ENCODE measurements around the gene CLDN16.

Gene CLDN16

DNA sequence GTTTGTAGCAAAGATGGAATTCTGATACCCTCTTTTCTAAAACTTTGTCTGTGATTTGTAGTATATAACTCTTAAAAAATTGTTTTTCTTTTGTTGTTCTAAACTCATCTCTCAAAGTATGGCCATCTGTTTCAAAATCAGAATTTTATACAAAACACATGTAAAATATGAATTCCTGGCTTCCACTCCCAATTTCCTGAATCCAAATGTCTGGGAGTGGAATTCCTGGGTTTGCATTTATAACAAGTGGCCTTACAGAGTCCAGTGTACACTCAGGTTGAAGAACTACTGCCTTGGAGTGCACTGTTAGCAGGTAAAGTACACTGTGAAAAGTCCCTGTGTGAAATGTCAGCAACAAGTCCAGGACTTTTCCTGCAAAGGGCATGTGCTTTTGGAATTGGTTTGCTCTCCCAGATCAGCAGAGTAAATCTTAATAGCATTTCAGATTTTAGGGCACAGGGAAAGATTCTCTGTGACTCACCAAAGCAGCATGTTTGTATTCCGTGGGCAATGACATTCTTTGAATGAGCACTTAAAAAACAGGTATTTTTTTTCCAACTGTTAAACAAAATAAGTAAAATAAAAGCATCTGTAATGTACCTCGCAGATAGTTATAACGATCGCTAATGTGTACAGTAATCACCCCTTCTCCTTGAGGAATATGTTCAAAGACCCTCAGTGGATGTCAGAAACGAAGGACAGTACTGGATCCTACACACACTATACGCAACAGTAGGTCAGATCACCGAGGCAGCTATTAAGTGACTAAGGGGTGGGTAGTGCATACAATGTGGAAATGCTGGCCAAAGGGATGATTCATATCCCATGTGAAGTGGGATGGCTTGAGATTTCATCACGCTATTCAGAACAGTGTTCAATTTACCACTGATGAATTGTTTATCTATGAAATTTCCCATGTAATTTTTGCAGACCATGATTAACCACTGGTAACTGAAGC is 2.0 kb upstream of the CLDN16 start:
- H3K9me3 ChIP-seq (ENCODE audit: low read length) = no peaks in the 10 kb centered on the region
- H3K4me3 ChIP-seq (ENCODE audit: low read length) = no peak overlapping the region
- no peaks in the 10 kb centered on the region for H3K4me1 ChIP-seq (ENCODE audit: insufficient read depth, low read length)
- no peaks in the 10 kb centered on the region for H3K36me3 ChIP-seq (ENCODE audit: insufficient read depth, low read length)
- no peak overlapping the region for H2AFZ ChIP-seq (ENCODE audit: low read depth, low read length)
- no peaks in the 10 kb centered on the region for H3K27me3 ChIP-seq (ENCODE audit: insufficient read depth, low read length)

GRCh38 chr3:190388703-190389102 is 740 bp downstream of the CLDN16 start:
- Histone ChIP-seq H3K4me1 (ENCODE audit: insufficient read depth, low read length) (no peaks in the 10 kb centered on the region), H3K36me3 (ENCODE audit: insufficient read depth, low read length) (no peaks in the 10 kb centered on the region), H2AFZ (ENCODE audit: low read depth, low read length) (no peak overlapping the region), H3K9me3 (ENCODE audit: low read length) (no peaks in the 10 kb centered on the region), H3K4me3 (ENCODE audit: low read length) (no peak overlapping the region), H3K27me3 (ENCODE audit: insufficient read depth, low read length) (no peaks in the 10 kb centered on the region)

DNA sequence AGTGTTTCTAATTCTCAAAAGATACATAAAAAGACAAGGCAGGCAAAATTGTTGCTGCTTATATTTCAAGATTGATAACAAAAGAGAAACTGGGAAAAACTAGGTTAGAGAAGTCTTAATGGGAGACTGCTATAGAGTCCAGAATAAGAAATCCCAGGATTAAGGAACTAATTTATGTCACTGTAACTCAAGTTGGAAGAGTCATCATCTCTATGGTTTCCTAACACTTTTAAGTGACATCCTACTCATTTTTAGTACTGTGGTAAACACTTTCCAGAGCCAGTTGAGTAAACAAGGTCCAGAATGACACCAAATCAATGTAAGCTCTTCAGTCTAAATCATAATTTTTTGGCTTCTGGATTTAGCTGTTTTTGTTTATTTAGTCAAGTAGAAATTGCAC is 8.0 kb downstream of the CLDN16 start:
- Histone ChIP-seq H3K9me3 (ENCODE audit: low read length) (no peaks in the 10 kb centered on the region), H3K4me3 (ENCODE audit: low read length) (no peak overlapping the region), H3K4me1 (ENCODE audit: insufficient read depth, low read length) (no peaks in the 10 kb centered on the region), H3K27me3 (ENCODE audit: insufficient read depth, low read length) (no peaks in the 10 kb centered on the region), H3K36me3 (ENCODE audit: insufficient read depth, low read length) (no peaks in the 10 kb centered on the region), H2AFZ (ENCODE audit: low read depth, low read length) (no peak overlapping the region)

- H3K4me3 ChIP-seq (ENCODE audit: low read length) = no peak overlapping the region
- H3K9me3 ChIP-seq (ENCODE audit: low read length) = no peaks in the 10 kb centered on the region
- H3K36me3 ChIP-seq (ENCODE audit: insufficient read depth, low read length) = no peaks in the 10 kb centered on the region
- H3K4me1 ChIP-seq (ENCODE audit: insufficient read depth, low read length) = no peaks in the 10 kb centered on the region
- no peak overlapping the region for H2AFZ ChIP-seq (ENCODE audit: low read depth, low read length)
- H3K27me3 ChIP-seq (ENCODE audit: insufficient read depth, low read length) = no peaks in the 10 kb centered on the region
Observed at GRCh38 chr3:190397889-190398288, 9.9 kb downstream of the CLDN16 start.

DNA sequence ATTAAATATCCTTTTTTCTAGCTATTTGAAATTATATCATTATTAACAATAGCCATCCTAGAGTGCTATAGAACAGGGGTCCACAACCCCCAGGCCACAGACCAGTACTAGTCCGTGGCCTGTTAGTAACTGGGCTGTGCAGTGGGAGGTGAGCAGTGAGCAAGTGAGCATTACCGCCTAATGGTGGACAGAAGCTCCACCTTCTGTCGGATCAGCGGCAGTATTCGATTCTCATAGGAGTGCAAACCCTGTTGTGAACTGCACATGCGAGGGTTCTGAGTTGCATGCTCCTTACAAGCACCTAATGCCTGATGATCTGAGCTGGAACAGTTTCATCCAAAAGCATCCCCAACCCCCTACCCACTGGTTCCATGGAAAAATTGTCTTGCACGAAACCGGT is 11.7 kb downstream of the CLDN16 start:
- Histone ChIP-seq H3K27me3 (ENCODE audit: insufficient read depth, low read length) (no peaks in the 10 kb centered on the region), H3K9me3 (ENCODE audit: low read length) (no peaks in the 10 kb centered on the region), H3K4me1 (ENCODE audit: insufficient read depth, low read length) (no peaks in the 10 kb centered on the region), H3K36me3 (ENCODE audit: insufficient read depth, low read length) (no peaks in the 10 kb centered on the region), H3K4me3 (ENCODE audit: low read length) (no peak overlapping the region), H2AFZ (ENCODE audit: low read depth, low read length) (no peak overlapping the region)

DNA sequence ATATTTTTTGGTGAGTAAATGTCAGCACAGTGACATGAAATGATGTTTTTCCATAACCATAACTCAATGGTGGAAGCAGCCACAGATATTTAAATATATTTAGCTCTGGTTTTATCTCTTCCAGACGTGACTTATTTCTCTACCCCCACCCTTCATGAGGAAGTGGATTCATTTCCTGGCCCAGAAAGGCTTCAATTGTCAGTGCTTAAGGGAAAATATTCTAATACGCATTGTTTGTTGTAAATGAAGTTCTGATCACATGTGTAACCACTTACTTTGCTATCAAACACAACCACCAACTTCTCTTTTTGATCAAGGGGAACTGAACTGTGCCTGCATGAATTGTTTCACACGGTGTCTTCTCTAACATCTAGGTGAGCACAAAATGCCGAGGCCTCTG is 14.0 kb downstream of the CLDN16 start:
- Histone ChIP-seq H3K36me3 (ENCODE audit: insufficient read depth, low read length) (no peaks in the 10 kb centered on the region), H3K4me1 (ENCODE audit: insufficient read depth, low read length) (no peaks in the 10 kb centered on the region), H3K4me3 (ENCODE audit: low read length) (no peak overlapping the region), H3K27me3 (ENCODE audit: insufficient read depth, low read length) (no peaks in the 10 kb centered on the region), H2AFZ (ENCODE audit: low read depth, low read length) (no peak overlapping the region), H3K9me3 (ENCODE audit: low read length) (no peaks in the 10 kb centered on the region)

DNA sequence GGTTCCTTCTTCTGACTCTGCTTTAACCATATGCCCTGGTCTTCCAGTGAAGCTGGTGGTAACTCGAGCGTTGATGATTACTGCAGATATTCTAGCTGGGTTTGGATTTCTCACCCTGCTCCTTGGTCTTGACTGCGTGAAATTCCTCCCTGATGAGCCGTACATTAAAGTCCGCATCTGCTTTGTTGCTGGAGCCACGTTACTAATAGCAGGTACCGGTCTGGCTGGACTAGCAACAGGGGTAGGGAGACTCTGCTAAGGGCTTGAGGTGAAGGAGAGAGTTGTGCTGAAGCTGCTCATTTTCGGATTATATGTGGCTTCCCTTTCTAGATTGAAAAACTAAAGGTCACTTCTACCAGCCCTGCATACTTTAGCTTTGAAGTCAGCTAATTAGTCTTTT is 16.8 kb downstream of the CLDN16 start:
- H3K27me3 ChIP-seq (ENCODE audit: insufficient read depth, low read length) = no peaks in the 10 kb centered on the region
- H3K4me1 ChIP-seq (ENCODE audit: insufficient read depth, low read length) = no peaks in the 10 kb centered on the region
- no peak overlapping the region for H2AFZ ChIP-seq (ENCODE audit: low read depth, low read length)
- H3K9me3 ChIP-seq (ENCODE audit: low read length) = no peaks in the 10 kb centered on the region
- H3K36me3 ChIP-seq (ENCODE audit: insufficient read depth, low read length) = no peaks in the 10 kb centered on the region
- no peak overlapping the region for H3K4me3 ChIP-seq (ENCODE audit: low read length)

- Histone ChIP-seq H2AFZ (ENCODE audit: low read depth, low read length) (no peak overlapping the region), H3K4me3 (ENCODE audit: low read length) (no peak overlapping the region)
Observed at GRCh38 chr3:190414297-190414696, 26.3 kb downstream of the CLDN16 start.

DNA sequence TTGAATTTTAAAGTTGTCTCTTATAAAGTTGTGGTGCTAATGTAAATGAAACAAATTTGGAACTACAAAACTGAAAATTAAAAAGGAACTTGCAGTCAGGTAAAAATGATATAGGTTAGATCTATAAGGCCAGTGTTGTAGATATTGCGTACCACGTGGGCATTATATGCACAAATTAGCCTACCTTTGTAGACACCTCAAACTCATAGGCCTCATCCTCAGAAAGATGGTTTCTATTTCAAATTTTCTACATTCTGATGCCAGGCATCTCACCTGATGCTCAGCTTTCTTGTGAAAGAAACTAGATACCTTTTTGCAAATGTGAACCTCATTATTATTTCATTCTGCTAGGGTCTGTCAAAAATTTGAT is 36.1 kb downstream of the CLDN16 start:
- Histone ChIP-seq H2AFZ (ENCODE audit: low read depth, low read length) (no peak overlapping the region), H3K27me3 (ENCODE audit: insufficient read depth, low read length) (no peaks in the 10 kb centered on the region), H3K9me3 (ENCODE audit: low read length) (no peaks in the 10 kb centered on the region), H3K4me1 (ENCODE audit: insufficient read depth, low read length) (no peaks in the 10 kb centered on the region), H3K36me3 (ENCODE audit: insufficient read depth, low read length) (no peaks in the 10 kb centered on the region), H3K4me3 (ENCODE audit: low read length) (no peak overlapping the region)

More at GRCh38 chr3:190414297-190414696, 26.3 kb downstream of the CLDN16 start:
- no peaks in the 10 kb centered on the region for H3K27me3 ChIP-seq (ENCODE audit: insufficient read depth, low read length)
- no peaks in the 10 kb centered on the region for H3K4me1 ChIP-seq (ENCODE audit: insufficient read depth, low read length)
- H3K36me3 ChIP-seq (ENCODE audit: insufficient read depth, low read length) = no peaks in the 10 kb centered on the region
- no peaks in the 10 kb centered on the region for H3K9me3 ChIP-seq (ENCODE audit: low read length)

DNA sequence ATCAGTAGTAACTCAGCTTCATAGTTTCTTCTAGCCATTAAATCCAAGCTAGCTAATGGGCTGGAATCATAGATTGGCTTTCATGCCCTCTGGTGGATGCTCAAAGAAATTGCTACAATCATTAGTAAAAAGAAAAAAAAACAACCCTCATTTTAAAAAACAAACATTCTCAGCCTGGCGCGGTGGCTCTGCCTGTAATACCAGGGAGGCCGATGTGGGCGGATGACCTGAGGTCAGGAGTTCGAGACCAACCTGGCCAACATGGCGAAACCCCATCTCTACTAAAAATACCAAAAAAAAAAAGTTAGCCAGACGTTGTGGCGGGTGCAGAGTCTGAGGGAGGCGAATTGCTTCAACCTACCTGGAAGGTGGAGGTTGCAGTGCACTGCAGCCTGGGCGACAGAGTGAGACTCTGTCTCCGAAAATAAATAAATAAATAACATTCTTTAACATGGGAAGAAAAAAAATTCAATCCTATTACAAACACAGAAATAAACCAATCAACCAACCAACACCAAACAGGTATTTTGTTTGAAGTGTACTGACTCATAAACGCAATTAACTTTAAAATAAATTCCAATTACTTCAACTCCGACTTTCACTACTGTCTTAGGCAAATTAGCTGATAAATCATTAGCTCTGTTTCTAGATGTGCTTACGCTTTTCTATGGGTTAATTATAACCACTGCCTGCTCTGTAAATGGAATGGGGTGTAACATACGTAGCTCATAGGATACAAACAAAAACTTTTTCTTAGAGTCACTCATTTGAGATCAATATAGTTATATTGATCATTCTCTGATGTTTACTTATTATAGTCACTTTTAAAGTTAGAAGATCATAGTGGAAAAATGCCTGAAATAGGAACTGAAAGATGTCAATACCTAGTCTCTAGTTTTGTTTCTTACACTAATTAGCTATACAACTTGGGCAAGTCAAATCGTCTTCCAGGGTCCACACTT is 36.8 kb downstream of the CLDN16 start:
- no peak overlapping the region for H2AFZ ChIP-seq (ENCODE audit: low read depth, low read length)
- no peak overlapping the region for H3K4me3 ChIP-seq (ENCODE audit: low read length)
- no peaks in the 10 kb centered on the region for H3K4me1 ChIP-seq (ENCODE audit: insufficient read depth, low read length)
- no peaks in the 10 kb centered on the region for H3K9me3 ChIP-seq (ENCODE audit: low read length)
- H3K36me3 ChIP-seq (ENCODE audit: insufficient read depth, low read length) = no peaks in the 10 kb centered on the region
- H3K27me3 ChIP-seq (ENCODE audit: insufficient read depth, low read length) = no peaks in the 10 kb centered on the region

GRCh38 chr3:190425833-190426232 is 37.9 kb downstream of the CLDN16 start:
- Histone ChIP-seq H3K36me3 (ENCODE audit: insufficient read depth, low read length) (no peaks in the 10 kb centered on the region), H3K27me3 (ENCODE audit: insufficient read depth, low read length) (no peaks in the 10 kb centered on the region), H3K4me3 (ENCODE audit: low read length) (no peak overlapping the region), H3K9me3 (ENCODE audit: low read length) (no peaks in the 10 kb centered on the region), H3K4me1 (ENCODE audit: insufficient read depth, low read length) (no peaks in the 10 kb centered on the region), H2AFZ (ENCODE audit: low read depth, low read length) (no peak overlapping the region)

GRCh38 chr3:190426806-190427507 is 39.0 kb downstream of the CLDN16 start:
- no peaks in the 10 kb centered on the region for H3K4me1 ChIP-seq (ENCODE audit: insufficient read depth, low read length)
- H3K27me3 ChIP-seq (ENCODE audit: insufficient read depth, low read length) = no peaks in the 10 kb centered on the region
- H3K9me3 ChIP-seq (ENCODE audit: low read length) = no peaks in the 10 kb centered on the region
- H2AFZ ChIP-seq (ENCODE audit: low read depth, low read length) = no peak overlapping the region
- no peak overlapping the region for H3K4me3 ChIP-seq (ENCODE audit: low read length)
- H3K36me3 ChIP-seq (ENCODE audit: insufficient read depth, low read length) = no peaks in the 10 kb centered on the region

- Histone ChIP-seq H3K4me3 (ENCODE audit: low read length) (no peak overlapping the region), H2AFZ (ENCODE audit: low read depth, low read length) (no peak overlapping the region), H3K27me3 (ENCODE audit: insufficient read depth, low read length) (no peaks in the 10 kb centered on the region), H3K36me3 (ENCODE audit: insufficient read depth, low read length) (no peaks in the 10 kb centered on the region), H3K4me1 (ENCODE audit: insufficient read depth, low read length) (no peaks in the 10 kb centered on the region), H3K9me3 (ENCODE audit: low read length) (no peaks in the 10 kb centered on the region)
Observed at GRCh38 chr3:190429681-190430080, 41.7 kb downstream of the CLDN16 start.
